G401 (cell line): ENCODE measurements around the gene TRPM8. TPM values are rescaled to one million over a fixed set of nuclear protein-coding genes. Genes with fewer than 3 reads are reported as not detected.
"Not testable (repeated sequence)": the region's sequence is repeated elsewhere in the genome, so short reads cannot be mapped to it uniquely, and the experiment has no call there.

Source experiments
- DNase-seq: peaks from one replicate; pipeline ENCODE4 v3.0.0-alpha.2; 2015; ENCODE audit warnings: low spot score
- in situ Hi-C: cut with HindIII; loops from 2 replicates; pipeline ENCODE4 v1.10.0; 2016; ENCODE audit warnings: low sequenced_read_pairs, mixed read lengths
- total RNA-seq: library from RNA; depleted of rRNA; stranded (reverse); fragments of >200 nt; shearing (Covaris generic); gene quantifications from 2 replicates; pipeline ENCODE4 v1.2.3, GENCODE V29; 2014

TRPM8 gene
- total RNA-seq, 1 experiment from 2014 or later: not detected

- in situ Hi-C loops: no loop called here
- DNase-seq: no peak
Observed at GRCh38 chr2:233968556-233968955, 51.4 kb downstream of the TRPM8 start.

- in situ Hi-C loops, DNase-seq: not testable (repeated sequence)
Observed at GRCh38 chr2:233972460-233972859, 55.3 kb downstream of the TRPM8 start.

GRCh38 chr2:233972941-233973575, 55.9 kb downstream of the TRPM8 start:
- no peak for DNase-seq
- in situ Hi-C loops: no loop called here

- DNase-seq: no peak
- in situ Hi-C loops: no loop called here
Observed at GRCh38 chr2:233973786-233974185, 56.6 kb downstream of the TRPM8 start.

- DNase-seq: peak; percentile 45
- in situ Hi-C loops: no loop called here
Observed at GRCh38 chr2:233974530-233975071, 57.4 kb downstream of the TRPM8 start.

GRCh38 chr2:233976087-233976486, 58.9 kb downstream of the TRPM8 start:
- in situ Hi-C loops: no loop called here
- DNase-seq: no peak

GRCh38 chr2:233976690-233977294, 59.6 kb downstream of the TRPM8 start:
- peak; percentile 93 for DNase-seq
- in situ Hi-C loops: no loop called here

- in situ Hi-C loops: no loop called here
- peak; percentile 22 for DNase-seq
Observed at GRCh38 chr2:233977296-233977837, 60.2 kb downstream of the TRPM8 start.

- DNase-seq: no peak
- in situ Hi-C loops: no loop called here
Observed at GRCh38 chr2:233979748-233980147, 62.6 kb downstream of the TRPM8 start.

DNA sequence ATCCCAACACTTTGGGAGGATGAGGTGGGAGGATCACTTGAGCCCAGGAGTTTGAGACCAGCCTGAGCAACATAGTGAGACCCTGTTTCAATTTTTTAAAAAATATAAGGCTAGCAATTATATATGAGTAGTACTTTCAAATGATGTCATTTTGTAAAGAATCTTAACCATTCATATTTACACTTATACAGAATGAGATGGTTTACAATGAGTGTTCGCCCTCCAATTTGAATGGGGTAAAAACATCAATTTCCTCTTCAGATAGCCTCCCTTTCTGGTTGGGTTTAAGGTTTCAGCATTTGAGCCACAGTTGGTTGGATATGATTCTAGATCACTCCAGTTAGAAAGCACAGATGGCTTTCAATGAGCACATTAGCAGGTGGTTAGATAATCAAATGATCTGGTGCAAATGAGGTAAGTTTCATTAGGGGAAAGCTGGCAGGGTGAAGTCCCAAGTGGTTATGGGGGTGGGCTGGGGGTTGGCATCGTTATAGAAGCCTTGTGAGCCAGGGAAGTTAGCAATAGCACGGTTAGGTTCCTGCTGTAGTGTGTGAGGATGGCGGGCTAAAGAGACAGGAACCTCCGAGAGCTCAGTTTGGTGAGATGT, 63.9 kb downstream of the TRPM8 start:
- in situ Hi-C loops: no loop called here

DNA sequence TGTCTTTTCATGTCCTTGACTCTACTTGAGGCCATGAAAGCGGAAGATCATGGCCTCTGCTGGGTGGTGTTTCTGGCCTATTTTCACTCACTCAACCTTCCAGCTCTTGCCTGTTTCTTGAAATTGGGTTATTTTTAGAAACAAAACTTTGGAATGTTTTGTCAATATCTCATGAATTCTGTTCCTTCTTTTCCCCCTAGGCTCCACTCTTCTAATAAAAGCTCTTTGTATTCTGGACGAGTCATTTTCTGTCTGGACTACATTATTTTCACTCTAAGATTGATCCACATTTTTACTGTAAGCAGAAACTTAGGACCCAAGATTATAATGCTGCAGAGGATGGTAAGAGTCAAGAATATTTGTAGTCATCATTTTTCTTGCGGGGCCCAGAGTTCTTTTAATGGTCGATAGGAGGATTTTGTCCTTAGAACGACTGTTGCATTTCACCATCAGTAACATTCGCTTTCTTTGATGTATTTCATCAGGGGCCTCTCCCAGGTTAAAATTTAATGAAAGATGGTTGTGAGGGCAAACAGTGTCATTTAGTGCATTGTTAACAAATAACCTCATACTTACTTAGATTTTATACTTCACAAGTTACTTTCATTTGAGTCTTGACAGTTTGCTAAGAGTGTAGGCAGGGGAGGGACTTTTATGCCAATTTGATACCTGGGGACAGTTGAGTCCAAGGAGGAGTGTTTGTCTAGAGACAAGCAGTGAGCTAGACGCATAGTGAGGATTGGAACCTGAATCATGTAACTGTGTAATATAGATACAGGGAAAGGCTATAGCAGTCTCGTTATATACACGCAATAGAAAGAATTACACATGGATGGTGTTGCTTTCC, 64.6 kb downstream of the TRPM8 start:
- in situ Hi-C loops: no loop called here

More for the DNA sequence above, 63.9 kb downstream of the TRPM8 start:
- peak; percentile 59 for DNase-seq

DNA sequence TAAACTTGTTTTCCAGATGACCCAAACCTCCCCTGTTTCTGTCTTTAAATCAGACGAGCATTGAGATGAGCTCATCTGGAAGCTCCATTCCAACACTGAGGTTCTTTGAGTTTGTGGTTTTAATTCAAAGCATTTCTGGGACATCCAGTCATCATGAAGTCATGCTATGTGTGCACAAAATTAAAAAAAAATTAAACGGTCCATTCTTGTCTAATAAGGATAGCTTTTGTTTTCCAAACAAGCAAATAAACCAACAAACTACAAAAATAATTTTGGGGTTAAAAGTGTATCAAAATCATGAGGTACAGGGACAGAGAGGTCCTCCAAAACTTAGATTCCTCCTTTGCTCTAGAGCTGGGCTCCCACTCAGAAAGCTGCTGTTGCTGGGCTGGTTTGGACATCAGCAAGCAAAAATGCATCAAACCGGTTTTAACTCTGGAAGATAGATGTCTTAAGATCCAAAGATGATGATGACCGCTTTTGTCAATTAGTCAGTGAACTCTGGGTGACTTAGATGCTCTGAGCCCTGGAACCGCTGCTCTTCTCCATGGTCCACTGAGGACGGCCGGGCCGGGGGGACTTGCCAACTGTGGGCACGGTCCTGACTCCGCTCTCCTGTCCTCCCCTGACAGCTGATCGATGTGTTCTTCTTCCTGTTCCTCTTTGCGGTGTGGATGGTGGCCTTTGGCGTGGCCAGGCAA, 65.4 kb downstream of the TRPM8 start:
- DNase-seq: no peak
- in situ Hi-C loops: no loop called here

More for the DNA sequence above, 64.6 kb downstream of the TRPM8 start:
- no peak for DNase-seq

DNA sequence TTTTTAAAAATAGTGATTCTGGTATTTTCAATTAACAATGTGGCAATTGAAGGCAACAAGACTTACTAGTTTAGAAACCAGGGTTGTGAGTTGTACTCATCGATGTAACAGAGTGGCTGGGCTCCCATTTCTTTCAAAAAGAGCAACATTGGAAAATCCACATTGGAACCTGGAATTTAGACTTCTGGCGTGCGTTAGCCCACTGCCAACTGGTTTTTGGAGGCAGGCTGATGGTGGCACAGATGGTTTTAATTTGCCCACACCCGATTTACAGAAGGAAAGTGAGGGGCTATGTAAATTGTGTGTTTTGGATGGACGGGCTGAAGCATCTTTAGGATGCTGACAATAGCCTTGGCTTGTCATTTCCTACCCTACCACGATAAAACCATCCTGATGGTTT, 66.3 kb downstream of the TRPM8 start:
- no peak for DNase-seq
- in situ Hi-C loops: no loop called here

GRCh38 chr2:233988581-233988980, 71.4 kb downstream of the TRPM8 start:
- in situ Hi-C loops: no loop called here
- no peak for DNase-seq

DNA sequence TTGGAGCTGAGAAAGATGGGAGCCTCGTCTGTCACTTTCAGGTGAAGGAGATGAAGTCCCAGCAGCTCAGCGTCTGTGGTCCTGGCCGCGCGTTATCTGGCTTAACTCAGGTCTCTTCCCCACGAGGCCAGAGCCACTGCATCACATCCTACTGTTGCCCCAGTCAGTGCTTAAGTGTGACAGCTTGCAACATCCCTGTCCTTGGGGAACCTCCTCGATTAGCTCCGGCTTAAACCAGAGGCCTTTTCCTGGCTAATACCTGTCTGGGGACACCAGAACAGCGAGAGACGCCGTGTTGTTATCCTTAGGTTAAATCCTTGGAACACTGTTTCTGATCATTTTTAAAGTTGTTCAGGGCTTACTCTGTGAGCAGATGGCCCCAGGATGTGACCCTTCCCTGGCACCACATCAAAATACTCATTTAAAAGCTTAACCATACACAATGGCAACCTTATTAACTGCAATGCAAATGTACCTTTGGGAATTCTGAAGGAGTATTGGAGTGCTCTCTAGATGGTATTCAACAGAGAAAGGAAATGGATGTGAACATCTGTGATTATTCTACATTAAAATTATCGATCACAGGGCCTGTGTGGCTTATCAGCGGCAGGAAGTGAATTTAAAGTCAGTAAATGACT, 72.2 kb downstream of the TRPM8 start:
- in situ Hi-C loops: no loop called here
- DNase-seq: no peak

DNA sequence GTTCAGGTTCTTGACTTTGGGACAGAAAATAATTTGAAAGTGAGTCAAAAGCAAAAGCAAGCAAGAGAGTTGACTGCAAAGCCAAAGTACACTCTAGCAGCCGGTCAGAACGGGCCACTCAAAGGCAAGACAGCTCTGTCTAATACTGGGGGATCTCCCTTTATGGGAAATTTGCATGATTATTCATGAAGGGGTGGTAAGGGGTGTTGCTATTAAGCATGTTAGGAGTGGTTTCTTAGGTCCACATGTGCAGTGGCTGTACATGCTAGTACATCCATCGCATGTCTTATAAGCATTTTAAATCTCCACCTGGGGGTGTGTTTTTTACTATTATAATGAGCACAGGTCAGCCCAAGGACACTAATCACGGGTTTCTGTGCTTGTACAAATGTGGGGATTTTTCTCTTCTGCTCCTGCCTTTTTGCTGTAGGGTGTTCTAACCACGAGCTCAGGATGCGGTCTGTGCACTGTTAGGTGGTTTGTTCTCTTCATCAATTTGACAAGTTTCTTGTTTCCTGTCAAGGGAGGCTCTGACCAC, 73.2 kb downstream of the TRPM8 start:
- in situ Hi-C loops: no loop called here
- DNase-seq: no peak

DNA sequence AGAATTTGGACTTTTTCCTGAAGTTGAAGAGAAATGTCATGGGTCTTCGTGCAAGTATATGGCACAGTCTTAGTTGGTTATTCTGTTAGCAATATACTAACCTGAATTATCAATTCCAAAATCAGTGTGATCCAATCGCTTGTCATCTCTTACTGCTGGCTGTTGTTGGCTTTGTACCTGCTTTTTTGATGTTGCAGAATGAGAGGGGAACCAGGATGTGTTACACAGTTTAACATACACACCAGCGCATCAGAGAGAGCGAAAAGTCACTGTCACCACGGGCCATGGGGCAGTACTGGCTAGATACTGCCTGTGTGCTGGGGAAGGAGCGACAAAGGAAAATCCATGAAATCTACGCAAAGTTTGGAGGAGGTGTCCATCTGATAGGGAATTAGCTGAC, 74.0 kb downstream of the TRPM8 start:
- in situ Hi-C loops: no loop called here
- DNase-seq: no peak
